H9 (cell line): ENCODE measurements around the gene SETBP1. TPM values are rescaled to one million over a fixed set of nuclear protein-coding genes. Genes with fewer than 3 reads are reported as not detected.

ENCODE experiments used
- DNase-seq: peaks from one replicate; pipeline ENCODE4 v3.0.0-alpha.2; 2017
- H2AFZ ChIP-seq: one replicate; pipeline ENCODE4 v1.6.1; 2013; ENCODE audit warnings: mild to moderate bottlenecking, low read length, control low read depth, moderate library complexity
- H2AK5ac ChIP-seq: 2 replicates; pipeline ENCODE4 v1.6.1; 2013; ENCODE audit warnings: low read length, control low read depth, mixed read lengths; ENCODE audit not compliant: insufficient read length
- H2BK120ac ChIP-seq: one replicate; pipeline ENCODE4 v1.6.1; 2013; ENCODE audit warnings: low read depth, mild to moderate bottlenecking, low read length, control low read depth, inconsistent platforms; ENCODE audit not compliant: poor library complexity, severe bottlenecking
- H2BK12ac ChIP-seq: 2 replicates; pipeline ENCODE4 v1.6.1; 2013; ENCODE audit warnings: low read length, control low read depth, mixed read lengths, low read depth; ENCODE audit not compliant: insufficient read length
- H2BK15ac ChIP-seq: 2 replicates; pipeline ENCODE4 v1.6.1; 2013; ENCODE audit warnings: low read depth, low read length, control low read depth
- H2BK20ac ChIP-seq: one replicate; pipeline ENCODE4 v1.6.1; 2013; ENCODE audit warnings: low read depth, mild to moderate bottlenecking, low read length, control low read depth, inconsistent platforms; ENCODE audit not compliant: poor library complexity, severe bottlenecking
- H2BK5ac ChIP-seq: 2 replicates; pipeline ENCODE4 v1.6.1; 2013; ENCODE audit warnings: low read length, control low read depth, mixed read lengths; ENCODE audit not compliant: insufficient read length
- H3K14ac ChIP-seq: 2 replicates; pipeline ENCODE4 v1.6.1; 2013; ENCODE audit warnings: low read length, control low read depth; ENCODE audit not compliant: insufficient read depth
- H3K18ac ChIP-seq: 2 replicates; pipeline ENCODE4 v1.6.1; 2013; ENCODE audit warnings: low read depth, mild to moderate bottlenecking, mixed read lengths, low read length, control low read depth; ENCODE audit not compliant: insufficient read length
- H3K23ac ChIP-seq: 2 replicates; pipeline ENCODE4 v1.6.1; 2013; ENCODE audit warnings: low read length, control low read depth, mixed read lengths, low read depth; ENCODE audit not compliant: insufficient read length
- H3K23me2 ChIP-seq: 2 replicates; pipeline ENCODE4 v1.6.1; 2013; ENCODE audit warnings: low read depth, mild to moderate bottlenecking, mixed read lengths, low read length, control low read depth; ENCODE audit not compliant: insufficient read length, poor library complexity, severe bottlenecking
- H3K27ac ChIP-seq: 2 replicates; pipeline ENCODE4 v1.5.1; 2013; ENCODE audit warnings: low read length, control low read depth, mixed read lengths, low read depth; ENCODE audit not compliant: insufficient read length
- H3K27me3 ChIP-seq: 2 replicates; pipeline ENCODE4 v1.6.1; 2013; ENCODE audit warnings: low read length, control low read depth, inconsistent platforms; ENCODE audit not compliant: insufficient read depth
- H3K4ac ChIP-seq: 2 replicates; pipeline ENCODE4 v1.6.1; 2013; ENCODE audit warnings: low read depth, mild to moderate bottlenecking, control low read depth, inconsistent platforms, low read length, moderate library complexity
- H3K4me1 ChIP-seq: 2 replicates; pipeline ENCODE4 v1.6.1; 2013; ENCODE audit warnings: low read length, control low read depth, inconsistent platforms; ENCODE audit not compliant: insufficient read depth
- H3K4me2 ChIP-seq: 2 replicates; pipeline ENCODE4 v1.6.1; 2013; ENCODE audit warnings: low read length, control low read depth, mixed read lengths; ENCODE audit not compliant: insufficient read length, insufficient read depth
- H3K56ac ChIP-seq: 2 replicates; pipeline ENCODE4 v1.6.1; 2013; ENCODE audit warnings: low read depth, mild to moderate bottlenecking, mixed read lengths, low read length, control low read depth; ENCODE audit not compliant: insufficient read length
- H3K79me1 ChIP-seq: 2 replicates; pipeline ENCODE4 v1.6.1; 2013; ENCODE audit warnings: low read depth, mild to moderate bottlenecking, moderate library complexity, low read length, control low read depth, inconsistent platforms; ENCODE audit not compliant: insufficient read depth, poor library complexity, severe bottlenecking
- H3K79me2 ChIP-seq: 2 replicates; pipeline ENCODE4 v1.6.1; 2013; ENCODE audit warnings: low read length, control low read depth, inconsistent platforms; ENCODE audit not compliant: insufficient read depth
- H3K9ac ChIP-seq: 2 replicates; pipeline ENCODE4 v1.6.1; 2013; ENCODE audit warnings: low read length, control low read depth, mixed read lengths; ENCODE audit not compliant: insufficient read length; ENCODE audit errors: extremely low read depth
- H3K9me3 ChIP-seq: one replicate; pipeline ENCODE4 v1.6.1; 2013; ENCODE audit warnings: low read depth, low read length, inconsistent platforms; ENCODE audit not compliant: control insufficient read depth
- H3T11ph ChIP-seq: one replicate; pipeline ENCODE4 v1.6.1; 2013; ENCODE audit warnings: mild to moderate bottlenecking, low read length, control low read depth, inconsistent platforms
- H4K20me1 ChIP-seq: one replicate; pipeline ENCODE4 v1.6.1; 2013; ENCODE audit not compliant: control insufficient read depth, insufficient read length, insufficient read depth
- H4K5ac ChIP-seq: 2 replicates; pipeline ENCODE4 v1.6.1; 2013; ENCODE audit warnings: low read depth, mild to moderate bottlenecking, mixed read lengths, low read length, control low read depth; ENCODE audit not compliant: insufficient read length
- H4K8ac ChIP-seq: replicated peaks from 2 replicates; pipeline ENCODE4 v1.6.1; 2013; ENCODE audit warnings: low read length, control low read depth, mixed read lengths, low read depth; ENCODE audit not compliant: insufficient read length
- H4K91ac ChIP-seq: 2 replicates; pipeline ENCODE4 v1.6.1; 2013; ENCODE audit warnings: low read depth, mild to moderate bottlenecking, moderate library complexity, mixed read lengths, low read length, control low read depth; ENCODE audit not compliant: insufficient read length
- H3K27ac Mint-ChIP-seq, 3 experiments: 2 replicates in 2 of 3; 3 replicates in 1 of 3; pipeline ENCODE4 v1.8.0; 2020 to 2021; ENCODE audit warnings: mixed read lengths in 3 of 3, mild to moderate bottlenecking in 1 of 3, moderate library complexity in 1 of 3
- H3K27me3 Mint-ChIP-seq: 2 replicates; pipeline ENCODE4 v1.8.0; 2021; ENCODE audit warnings: low read depth, mild to moderate bottlenecking, moderate library complexity, mixed read lengths
- H3K36me3 Mint-ChIP-seq, 3 experiments: 2 replicates in 2 of 3; 3 replicates in 1 of 3; pipeline ENCODE4 v1.8.0; 2020 to 2021; ENCODE audit warnings: low read depth in 3 of 3, mixed read lengths in 3 of 3; ENCODE audit not compliant: insufficient read depth in 1 of 3
- H3K4me1 Mint-ChIP-seq, 2 experiments: 2 replicates each; pipeline ENCODE4 v1.8.0; 2020; ENCODE audit warnings: mixed read lengths in 2 of 2
- H3K4me3 Mint-ChIP-seq, 2 experiments: 2 replicates in 1 of 2; 3 replicates in 1 of 2; pipeline ENCODE4 v1.8.0; 2020 to 2021; ENCODE audit warnings: mild to moderate bottlenecking in 2 of 2, mixed read lengths in 2 of 2, moderate library complexity in 1 of 2
- H3K9me3 Mint-ChIP-seq, 2 experiments: 2 replicates in 1 of 2; 3 replicates in 1 of 2; pipeline ENCODE4 v1.8.0; 2020; ENCODE audit warnings: mild to moderate bottlenecking in 2 of 2, mixed read lengths in 2 of 2, moderate library complexity in 1 of 2
- WGBS: extraction: QIAGEN DNeasy Blood & Tissue Kit; methylation state at CpG from one replicate; pipeline ENCODE4 v1.1.7; 2013; ENCODE audit warnings: missing lambda C conversion rate, low lambda C conversion rate, mixed read lengths; ENCODE audit not compliant: insufficient read length; ENCODE audit errors: extremely low coverage; 5-methylcytosine and 5-hydroxymethylcytosine counted together
- total RNA-seq: library from RNA; stranded (reverse); gene quantifications from 2 replicates; pipeline ENCODE4 v1.2.1, GENCODE V29; 2021
- TF ChIP-seq, protein P1 (sequence below): fragments of 200-600 bp; sonication (generic); conservative IDR thresholded peaks from 3 replicates; pipeline ENCODE4 v1.8.0; 2021; ENCODE audit warnings: antibody characterized with exemption, mild to moderate bottlenecking

SETBP1 gene
- total RNA-seq, 1 experiment from 2014 or later = 4.6 TPM

DNA sequence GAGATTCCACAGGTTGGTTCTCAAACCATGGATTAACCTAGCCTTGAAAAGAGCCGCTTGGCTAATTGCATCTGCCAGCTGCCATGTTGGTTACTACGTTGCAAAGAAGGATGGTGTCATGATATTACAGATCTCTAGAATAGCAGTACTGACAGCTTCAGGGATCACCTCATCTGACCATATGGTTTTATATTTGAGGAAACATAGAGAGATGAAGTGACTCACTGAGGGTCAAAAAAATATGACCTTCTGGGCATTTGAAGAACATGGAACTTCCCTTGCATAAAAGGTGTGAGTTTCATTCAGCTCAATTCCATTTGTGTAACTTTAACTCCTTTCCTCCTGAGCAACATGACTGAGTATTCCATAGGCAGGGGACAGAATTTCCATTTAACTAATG lies 242.3 kb downstream of the SETBP1 start:
- no peaks in the 10 kb centered on the region for H3K9me3 Mint-ChIP-seq
- Histone ChIP-seq H3K9me3 (no peaks in the 10 kb centered on the region), H3K4ac (no peak overlapping the region), H3K4me1 (no peaks in the 10 kb centered on the region), H2BK12ac (no peak overlapping the region), H4K20me1 (no peaks in the 10 kb centered on the region), H2AK5ac (no peak overlapping the region), H3K56ac (no peak overlapping the region), H3K23me2 (no peaks in the 10 kb centered on the region), H3K79me2 (no peaks in the 10 kb centered on the region), H4K91ac (no peak overlapping the region), H3T11ph (no peak overlapping the region), H4K8ac (no peak overlapping the region), H3K79me1 (no peaks in the 10 kb centered on the region), H4K5ac (no peak overlapping the region), H2BK5ac (no peak overlapping the region), H3K23ac (no peak overlapping the region), H3K27me3 (no peaks in the 10 kb centered on the region), H2BK20ac (no peak overlapping the region), H3K14ac (no peak overlapping the region), H2BK15ac (no peak overlapping the region), H3K9ac (no peak overlapping the region), H3K4me2 (no peak overlapping the region), H2AFZ (no peak overlapping the region), H3K18ac (no peak overlapping the region), H2BK120ac (no peak overlapping the region), H3K27ac (no peak overlapping the region)
- H3K36me3 Mint-ChIP-seq = no peaks in the 10 kb centered on the region
- H3K4me1 Mint-ChIP-seq = peaks cover 7 to 8% of the 10 kb centered on the region in 2 experiments
- H3K27me3 Mint-ChIP-seq = no peaks in the 10 kb centered on the region
- H3K4me3 Mint-ChIP-seq = no peak overlapping the region
- TF ChIP-seq, protein P1, sequence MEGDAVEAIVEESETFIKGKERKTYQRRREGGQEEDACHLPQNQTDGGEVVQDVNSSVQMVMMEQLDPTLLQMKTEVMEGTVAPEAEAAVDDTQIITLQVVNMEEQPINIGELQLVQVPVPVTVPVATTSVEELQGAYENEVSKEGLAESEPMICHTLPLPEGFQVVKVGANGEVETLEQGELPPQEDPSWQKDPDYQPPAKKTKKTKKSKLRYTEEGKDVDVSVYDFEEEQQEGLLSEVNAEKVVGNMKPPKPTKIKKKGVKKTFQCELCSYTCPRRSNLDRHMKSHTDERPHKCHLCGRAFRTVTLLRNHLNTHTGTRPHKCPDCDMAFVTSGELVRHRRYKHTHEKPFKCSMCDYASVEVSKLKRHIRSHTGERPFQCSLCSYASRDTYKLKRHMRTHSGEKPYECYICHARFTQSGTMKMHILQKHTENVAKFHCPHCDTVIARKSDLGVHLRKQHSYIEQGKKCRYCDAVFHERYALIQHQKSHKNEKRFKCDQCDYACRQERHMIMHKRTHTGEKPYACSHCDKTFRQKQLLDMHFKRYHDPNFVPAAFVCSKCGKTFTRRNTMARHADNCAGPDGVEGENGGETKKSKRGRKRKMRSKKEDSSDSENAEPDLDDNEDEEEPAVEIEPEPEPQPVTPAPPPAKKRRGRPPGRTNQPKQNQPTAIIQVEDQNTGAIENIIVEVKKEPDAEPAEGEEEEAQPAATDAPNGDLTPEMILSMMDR = no peak
- no CpG with 5 or more reads among the region's 2 CpGs for WGBS
- no peak for DNase-seq
- no peak overlapping the region; a peak in 1 of 7 replicates for H3K27ac Mint-ChIP-seq
